GM18873 (cell line): ENCODE measurements around the gene SMIM41.

Experiments
- ATAC-seq: cut with Tn5 transposase; IDR thresholded peaks from one replicate; pipeline ENCODE4 v1.9.1; 2021; ENCODE audit warnings: mild to moderate bottlenecking, moderate library complexity, moderate number of reproducible peaks; ENCODE audit not compliant: unreplicated experiment, low FRiP score

Gene SMIM41

DNA sequence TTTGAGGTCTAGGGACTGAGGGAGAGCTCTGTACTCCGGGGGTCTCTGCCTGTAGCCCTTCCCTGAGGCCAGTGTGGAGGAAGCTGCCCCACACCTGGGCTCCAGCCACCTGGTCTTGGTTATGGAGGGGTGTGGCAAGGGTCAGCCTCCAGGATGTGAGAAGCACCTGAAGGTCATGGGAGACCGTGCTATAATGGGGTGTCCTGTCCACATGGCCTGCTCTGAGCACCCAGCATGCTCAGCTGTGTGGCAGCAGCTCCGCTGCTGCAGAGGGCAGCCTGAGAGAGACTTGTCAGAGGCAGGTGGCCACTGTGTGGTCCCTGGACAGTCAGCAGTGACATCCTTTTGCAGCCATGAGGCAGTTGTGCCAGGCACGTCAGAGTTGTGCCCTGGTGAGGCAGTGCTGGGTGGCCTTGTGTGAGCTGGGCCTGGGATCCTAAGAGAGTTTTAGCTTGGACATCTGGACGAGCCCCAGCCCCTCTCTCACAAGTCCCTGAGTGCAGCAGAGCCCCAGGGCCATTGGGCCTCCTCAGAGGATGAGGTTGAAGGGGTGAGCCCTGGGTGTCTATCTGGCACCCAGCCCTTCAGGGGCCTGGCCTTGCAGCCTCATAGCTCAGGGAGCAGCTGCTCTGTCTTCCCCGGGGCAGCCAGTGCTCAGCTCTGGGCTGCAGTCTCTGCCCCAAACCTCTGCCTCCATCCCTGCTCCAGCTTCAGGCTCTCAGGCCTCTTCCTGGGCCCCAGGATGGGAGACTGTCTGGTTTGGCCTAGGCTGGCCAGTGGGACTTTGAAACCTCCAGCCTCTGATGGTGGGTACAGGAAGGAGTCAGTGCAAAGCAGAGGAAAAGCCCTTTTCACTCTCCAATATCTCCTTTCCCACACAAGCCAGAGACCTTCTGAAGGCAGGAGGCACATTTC is 17.1 kb upstream of the SMIM41 start:
- no peak for ATAC-seq

DNA sequence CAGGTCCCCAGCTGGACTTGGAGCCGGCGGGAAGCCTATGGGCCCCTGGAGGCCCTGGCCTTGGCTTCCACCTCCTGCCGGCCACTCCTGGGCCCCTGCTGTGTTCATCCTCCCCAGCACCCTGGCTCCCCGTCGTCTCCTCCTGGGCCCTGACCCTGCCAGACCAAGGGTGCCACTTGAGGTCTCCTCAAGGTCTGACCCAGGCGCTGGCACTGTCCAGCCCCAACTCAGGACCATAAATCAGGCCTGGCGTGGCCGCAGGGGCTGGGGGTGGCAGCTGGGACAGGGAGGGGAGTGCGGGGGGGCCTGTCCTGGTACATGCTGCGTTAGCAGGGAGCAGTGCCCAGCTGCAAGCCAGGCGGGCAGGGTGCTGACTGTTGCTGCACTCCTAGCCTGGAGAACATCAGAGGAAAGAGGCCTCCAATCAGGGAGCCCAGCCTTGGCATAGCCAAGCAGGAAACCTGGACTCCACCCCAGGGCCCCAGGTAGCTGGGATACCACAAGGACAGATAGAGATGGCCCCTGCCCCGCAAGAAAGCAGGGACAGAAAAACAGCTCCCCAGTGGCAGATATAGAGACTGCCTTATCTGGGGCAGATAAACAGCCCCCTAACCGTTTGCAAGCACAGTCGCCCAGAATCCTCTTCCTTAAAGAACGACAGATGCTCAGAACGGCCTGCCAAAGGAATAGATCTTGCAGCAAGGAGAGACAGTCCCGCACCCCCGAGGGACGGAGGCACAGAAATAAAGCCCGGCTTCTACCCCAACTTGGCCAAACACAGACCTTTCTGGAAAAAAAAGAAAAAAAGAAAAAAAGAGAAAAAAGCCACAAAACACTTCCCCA is 16.2 kb upstream of the SMIM41 start:
- no peak for ATAC-seq

DNA sequence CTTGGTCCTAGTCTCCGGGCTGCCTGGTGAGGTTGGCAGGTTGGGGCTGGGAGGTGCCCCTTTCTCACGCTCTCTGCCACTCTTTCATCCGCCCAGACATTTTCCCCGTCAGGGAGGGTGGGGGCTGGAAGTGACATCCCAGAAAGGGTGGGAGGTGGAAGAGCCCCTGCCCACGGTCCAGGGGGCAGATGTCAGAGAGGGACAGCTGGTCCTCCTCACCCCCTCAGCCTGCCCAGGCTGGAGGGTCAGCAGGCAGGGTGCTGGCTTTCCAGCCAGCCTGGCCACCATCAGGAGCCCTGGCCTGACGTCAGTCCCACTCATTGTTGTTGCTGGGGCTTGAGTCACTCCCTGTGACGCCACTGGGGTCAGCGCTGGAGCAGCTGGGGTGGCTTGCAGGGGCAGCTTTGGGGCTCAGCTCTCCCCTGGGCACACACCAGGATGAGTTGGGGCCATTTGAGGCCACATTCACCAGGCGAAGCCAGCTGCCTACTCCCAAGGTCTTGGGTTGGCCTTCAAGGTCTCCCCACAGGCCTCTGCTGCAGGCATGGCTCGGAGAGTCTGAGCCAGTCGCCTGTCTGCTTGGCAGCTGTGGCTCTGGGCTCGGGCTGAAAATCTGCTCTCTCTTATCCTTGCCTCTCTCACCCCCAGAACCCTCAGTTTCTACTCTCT is 15.4 kb upstream of the SMIM41 start:
- no peak for ATAC-seq

DNA sequence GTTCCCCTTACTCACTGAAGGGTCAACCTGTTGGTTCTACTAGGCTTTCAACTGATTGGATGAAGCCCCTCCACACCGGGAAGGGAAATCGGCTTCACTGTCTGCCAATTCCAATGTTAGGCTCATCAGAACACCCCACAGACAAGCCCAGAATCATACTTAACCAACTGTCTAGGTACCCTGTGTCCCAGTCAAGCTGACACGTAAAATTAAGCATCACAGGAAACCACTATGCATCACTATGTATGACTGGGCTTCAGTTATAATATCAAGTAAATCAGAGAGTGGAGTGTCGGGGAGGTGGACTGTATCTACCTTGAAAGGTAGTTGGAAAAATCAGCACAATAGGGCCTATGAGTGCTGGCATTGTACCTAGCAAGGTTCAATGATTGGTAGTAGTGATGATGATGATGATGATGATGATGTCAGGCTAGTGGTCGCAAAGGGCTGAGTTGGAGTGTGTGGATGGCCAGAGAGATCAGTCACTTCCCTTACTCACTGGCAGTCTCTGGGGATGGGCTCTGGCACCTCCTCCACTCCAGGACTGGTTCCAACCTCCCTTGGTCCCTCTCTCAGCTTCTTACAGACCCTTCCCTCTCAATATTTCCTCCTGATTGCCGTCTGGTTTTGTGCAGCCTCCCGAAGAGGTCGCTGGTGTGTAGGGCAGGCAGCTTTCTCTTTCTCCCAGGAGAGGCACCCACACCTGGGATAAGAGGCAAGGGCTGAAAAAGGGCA is 13.0 kb upstream of the SMIM41 start:
- no peak for ATAC-seq

DNA sequence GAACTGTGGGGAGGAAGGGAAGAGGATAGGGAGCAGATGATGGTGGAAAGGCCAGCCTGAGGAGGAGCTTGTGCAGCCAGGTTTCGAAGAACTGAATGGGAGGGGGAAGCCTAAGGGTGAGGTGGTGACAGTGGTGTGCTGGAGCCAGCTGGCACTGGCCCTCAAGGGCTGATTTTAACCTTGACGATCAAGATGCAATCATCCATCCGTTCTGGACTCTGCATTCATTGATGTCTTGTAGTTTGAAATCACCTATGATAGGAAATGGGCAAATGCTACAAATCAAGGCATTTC is 12.5 kb upstream of the SMIM41 start:
- ATAC-seq = no peak

DNA sequence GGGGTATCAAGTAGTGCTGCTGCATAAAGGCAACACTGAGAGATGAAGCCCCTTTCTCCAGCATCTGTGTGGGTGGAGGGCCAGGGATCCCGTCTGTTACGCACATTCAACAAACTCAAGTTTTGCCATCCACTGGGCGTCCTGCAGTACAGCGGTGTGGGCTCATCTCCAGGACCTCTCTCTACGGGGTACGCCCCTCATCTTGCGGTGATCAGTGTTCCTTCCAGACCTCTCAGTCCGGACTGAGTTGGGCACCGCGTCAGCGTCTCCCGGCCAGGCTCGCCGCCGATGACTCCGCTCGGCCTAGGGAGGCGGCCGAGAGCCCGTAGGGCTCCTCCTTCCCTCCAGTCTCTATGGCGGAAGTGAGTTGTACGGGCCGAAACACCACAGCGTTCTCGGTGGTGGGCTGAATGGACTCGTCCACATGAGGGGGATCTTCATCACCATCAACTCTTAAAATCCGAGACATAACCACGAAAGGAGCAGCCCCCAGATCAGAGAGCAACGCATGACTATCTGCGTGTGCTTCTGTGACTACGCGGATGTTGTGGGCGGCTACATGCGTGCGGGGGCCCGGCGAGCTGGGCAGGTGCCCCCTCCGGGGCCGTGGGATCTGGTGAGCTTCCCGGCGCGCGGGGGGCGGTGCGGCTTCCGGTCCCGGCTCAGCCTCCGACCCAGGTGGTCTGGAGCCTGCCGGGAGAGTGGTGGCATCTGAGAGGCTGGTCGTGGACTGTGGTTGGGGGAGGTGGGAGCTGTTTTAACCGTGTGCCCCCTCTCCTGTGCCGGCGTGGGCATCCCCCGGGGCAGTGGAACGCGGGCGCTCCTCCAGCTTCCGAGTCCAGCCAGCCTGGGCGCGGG is 9.9 kb upstream of the SMIM41 start, which contains the start of gene ATG101:
ATG101 (plus strand) TSS at position 652 of the 858 bp plus-strand sequence. CDS start 3,673 bp downstream, outside the sequence.
- peak; percentile 84 for ATAC-seq

DNA sequence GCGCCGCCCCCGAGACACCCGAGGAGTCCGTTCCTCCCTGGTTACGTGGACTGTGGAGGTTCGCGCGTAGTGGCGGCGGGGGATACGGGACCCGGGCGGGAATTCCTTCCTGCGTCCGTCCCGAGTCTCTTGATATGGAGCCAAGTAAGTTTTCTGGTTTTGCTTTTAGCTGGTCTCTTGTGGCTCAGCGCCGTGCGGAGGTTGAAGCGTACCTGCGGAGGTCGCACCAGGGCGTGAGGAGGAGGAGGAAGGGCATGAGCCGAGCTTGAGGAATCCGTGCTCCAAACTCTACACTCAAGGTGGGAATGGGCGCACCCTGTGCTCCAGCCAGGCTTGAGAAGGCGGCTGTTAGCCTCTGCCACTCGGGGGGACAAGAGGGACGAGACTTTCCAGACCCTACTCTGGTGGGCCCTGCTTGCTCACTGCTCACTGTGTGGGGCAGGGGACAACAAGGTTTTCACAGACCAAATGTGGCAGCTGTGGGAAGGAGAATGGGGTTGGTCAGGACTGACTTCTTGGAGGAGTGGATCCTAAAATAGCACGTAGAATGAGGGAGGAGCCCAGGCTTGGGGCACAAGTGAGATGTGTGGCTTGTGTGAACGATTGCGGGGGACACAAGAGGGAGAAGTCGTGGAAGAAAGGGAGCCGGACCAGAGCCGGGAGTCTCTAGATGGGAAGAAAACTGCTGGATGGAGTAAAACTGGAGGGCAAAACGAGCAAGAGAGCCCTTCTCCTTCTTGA is 9.1 kb upstream of the SMIM41 start:
- peak; percentile 20 for ATAC-seq

DNA sequence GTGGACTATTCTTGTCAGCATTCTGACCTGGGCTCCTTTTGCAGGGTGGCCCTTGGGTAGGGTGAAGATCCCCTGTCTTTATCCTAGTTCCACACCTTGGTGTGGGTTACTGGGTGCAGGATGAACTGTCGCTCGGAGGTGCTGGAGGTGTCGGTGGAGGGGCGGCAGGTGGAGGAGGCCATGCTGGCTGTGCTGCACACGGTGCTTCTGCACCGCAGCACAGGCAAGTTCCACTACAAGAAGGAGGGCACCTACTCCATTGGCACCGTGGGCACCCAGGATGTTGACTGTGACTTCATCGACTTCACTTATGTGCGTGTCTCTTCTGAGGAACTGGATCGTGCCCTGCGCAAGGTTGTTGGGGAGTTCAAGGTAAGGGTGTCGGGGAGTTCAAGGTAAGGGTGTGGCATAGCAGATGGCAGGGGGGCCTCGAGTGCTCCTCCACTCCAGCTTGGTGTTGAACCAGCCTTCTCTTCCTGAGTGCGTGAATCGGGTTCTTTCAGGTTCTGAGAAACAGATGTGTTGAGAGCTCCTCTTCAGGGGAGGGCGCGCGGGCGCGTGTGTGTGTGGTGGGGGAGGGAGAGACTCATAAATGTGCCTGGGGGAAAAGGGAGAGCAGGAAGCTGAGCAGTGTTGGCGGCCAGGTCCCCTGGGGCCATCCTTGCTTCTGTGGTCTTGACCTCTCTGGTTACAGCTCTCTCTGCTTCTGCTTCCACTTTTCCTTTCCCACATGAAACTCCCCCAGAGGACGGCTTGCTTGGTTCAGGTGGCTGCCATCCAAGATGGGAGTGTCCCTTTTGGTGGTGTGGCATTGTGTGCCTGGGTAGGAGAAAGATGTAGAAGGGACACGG is 5.7 kb upstream of the SMIM41 start:
- no peak for ATAC-seq

DNA sequence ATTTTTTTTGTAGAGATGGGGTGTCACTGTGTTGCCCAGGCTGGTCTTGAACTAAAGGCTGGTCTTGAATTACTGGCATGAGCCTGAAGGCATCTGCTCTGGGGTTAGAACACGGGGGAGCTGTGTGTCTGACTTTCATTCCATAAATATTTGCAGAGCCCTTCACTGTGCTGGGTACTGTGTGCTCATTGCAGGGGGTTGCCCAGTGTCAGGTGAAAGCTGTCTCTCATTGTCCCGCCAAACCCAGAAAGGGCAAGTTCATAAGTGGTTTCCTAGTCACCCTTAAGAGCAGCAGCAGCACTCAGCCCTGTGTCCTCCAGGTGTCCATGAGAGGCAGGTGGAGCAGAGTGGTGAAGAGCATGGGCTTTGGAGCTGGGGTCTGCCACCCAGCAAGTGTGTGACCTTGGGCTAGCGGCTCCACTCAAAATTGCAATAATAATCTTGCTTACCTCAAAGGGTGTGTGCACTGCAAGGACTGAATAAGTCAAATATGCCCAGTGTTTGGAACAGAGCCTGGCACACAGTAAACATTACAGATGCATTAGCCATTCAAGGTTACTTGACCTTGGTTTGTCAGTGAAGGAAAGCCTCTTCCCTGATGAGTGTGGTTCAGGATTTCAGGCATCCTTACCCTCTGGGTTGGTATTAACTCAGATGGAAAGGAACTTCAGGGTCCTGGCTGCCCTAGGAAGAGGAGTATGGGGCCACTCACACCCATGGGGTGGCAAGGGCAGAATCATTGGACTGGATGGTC is 4.4 kb upstream of the SMIM41 start:
- no peak for ATAC-seq

DNA sequence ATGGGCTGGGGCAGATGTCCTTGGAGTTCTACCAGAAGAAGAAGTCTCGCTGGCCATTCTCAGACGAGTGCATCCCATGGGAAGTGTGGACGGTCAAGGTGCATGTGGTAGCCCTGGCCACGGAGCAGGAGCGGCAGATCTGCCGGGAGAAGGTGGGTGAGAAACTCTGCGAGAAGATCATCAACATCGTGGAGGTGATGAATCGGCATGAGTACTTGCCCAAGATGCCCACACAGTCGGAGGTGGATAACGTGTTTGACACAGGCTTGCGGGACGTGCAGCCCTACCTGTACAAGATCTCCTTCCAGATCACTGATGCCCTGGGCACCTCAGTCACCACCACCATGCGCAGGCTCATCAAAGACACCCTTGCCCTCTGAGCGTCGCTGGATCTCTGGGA is 2.7 kb upstream of the SMIM41 start:
- ATAC-seq = no peak

DNA sequence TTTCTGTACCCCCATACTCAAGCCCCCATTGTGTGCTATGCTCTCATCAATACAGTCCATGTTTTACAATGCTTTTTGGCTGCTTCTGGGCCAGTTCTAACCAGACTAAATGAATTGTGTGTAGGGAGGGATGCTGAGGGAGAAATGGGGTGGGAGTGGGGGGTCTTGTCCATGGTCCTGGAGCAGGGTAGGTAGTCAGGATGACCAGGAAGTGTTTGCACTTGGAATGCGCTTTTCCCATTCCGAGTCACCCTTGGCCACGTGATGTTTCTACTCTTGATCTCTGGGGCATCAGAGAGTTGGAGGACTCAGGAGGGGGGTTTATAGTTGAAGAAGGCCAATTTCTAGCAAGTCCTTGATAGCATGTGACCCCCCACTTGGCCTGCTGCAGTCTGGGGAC is 1.2 kb upstream of the SMIM41 start:
- no peak for ATAC-seq

DNA sequence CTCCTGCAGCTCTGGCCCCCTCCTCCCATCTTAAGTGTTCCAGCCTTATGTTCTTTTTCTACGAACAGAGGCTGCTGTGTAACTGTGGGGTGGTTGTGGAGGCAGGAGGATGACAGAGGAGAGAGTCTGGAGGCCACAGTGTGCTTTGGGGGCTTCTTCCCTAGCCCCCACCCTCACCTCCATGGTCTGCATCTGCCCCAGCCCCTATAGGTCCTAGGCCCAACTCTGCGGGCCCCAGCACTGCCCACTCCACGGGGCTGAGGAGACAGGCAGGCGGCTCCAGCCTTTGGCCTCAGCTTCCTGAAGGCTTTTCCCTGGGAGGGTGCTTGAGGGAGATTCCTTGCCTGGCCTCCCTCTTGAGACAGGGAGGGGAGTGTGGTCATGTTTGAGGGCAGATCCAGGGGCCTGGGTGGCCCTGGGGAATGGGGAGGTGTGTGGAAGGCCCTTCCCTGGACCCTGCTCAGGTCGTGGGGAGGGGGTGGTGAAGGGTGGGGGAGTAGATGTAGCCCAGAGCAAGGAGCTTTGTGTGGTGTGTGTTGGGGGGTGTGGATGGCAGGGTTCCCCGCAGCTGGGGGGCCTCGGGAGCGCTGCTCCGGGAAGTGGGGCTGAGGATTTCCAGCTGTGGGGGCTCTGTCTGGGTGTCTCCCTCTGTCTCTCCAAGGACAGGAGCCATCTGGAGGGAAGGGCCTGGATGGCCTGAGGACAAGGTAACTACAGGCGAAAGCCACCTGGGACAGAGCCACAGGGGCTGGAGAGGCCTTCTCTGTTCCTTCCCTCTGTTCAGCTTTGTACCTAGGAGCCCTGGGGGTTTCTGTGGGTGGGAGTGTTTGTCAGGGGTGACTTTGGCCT is 1.1 kb downstream of the SMIM41 start:
- ATAC-seq = no peak

DNA sequence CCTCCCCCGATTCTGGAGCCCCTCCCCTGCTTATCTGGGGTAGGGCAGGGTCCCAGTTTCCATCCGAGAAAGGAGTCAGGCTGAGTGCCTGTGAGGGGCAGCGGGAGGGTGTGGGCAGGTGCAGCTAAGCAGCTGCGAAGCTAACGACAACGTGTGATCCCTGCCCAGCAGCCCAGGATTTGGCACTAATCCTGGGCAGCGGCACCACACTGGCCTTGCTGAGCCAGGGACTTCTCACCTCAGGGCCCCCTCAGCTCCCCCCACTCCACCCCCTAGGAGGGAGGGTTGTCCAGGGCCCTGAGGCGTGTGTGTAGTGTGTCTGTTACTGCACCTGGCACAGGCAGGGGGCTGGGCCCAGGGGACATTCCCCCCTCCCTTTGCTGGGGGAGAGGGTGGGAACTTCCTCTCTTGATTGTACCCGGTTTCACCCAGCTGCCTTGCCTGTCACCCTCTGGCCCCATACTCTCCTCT is 1.8 kb downstream of the SMIM41 start:
- ATAC-seq = no peak

DNA sequence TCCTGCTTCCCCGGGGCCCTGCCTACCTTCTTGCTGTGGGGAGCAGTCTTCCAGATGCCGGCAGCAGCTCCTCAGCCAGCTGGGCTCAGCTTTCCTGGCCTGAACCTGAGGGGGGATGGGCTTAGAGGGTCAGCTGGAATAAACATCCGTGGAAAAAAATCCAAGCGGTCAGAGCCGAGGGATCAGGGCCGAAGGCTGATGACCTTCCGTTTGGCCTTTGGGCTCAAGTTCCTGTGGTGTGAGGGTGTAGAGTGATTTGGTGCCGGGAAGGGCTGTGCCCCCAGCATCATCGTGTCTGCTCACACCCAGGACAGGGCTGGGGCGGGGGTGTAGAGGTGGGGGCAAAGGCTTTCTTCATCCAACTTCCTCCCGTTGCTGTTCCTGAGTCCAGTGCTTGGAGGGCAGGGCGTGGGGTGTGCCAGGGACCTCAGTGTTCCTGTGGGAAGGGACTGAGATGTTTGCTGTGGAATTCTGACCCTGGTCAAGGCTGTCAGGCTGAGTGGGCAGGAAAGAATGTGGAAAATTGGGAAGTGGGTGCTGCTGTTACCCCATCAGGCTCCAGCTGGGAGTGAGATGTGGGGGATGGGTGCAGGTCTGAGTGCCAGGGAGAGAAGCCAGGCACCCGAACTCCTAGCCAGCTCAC is 2.6 kb downstream of the SMIM41 start:
- ATAC-seq = no peak

DNA sequence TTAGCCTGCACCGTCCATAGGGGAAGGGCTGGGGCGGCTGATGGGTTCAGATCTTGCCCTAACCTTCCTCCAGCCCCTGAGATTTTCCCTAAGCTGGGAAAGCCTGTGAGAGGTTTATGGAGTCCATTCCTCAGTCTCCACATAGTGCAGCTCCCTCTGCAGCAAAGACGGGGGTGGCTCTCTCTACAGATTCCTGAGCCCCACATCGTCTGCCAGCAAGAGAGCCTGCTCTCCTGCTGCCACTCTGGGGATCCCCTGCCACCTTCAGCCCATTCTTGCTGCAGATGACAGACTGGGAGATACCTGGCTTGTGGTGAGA is 3.1 kb downstream of the SMIM41 start:
- no peak for ATAC-seq
